B cell (primary cell): Measurements from ENCODE around the gene TRMT2A.

Source experiments
- EZH2 ChIP-seq: IDR thresholded peaks from 2 replicates; pipeline ENCODE4 v1.6.1; 2012; ENCODE audit warnings: borderline replicate concordance, low read depth, mild to moderate bottlenecking, moderate library complexity, low read length; ENCODE audit not compliant: insufficient read depth, poor library complexity, severe bottlenecking
- TF ChIP-seq, protein P1 (sequence below): fragments of 200-600 bp; IDR thresholded peaks from one replicate; pipeline ENCODE4 v1.8.0; 2022; ENCODE audit warnings: antibody characterized with exemption, mild to moderate bottlenecking

DNA sequence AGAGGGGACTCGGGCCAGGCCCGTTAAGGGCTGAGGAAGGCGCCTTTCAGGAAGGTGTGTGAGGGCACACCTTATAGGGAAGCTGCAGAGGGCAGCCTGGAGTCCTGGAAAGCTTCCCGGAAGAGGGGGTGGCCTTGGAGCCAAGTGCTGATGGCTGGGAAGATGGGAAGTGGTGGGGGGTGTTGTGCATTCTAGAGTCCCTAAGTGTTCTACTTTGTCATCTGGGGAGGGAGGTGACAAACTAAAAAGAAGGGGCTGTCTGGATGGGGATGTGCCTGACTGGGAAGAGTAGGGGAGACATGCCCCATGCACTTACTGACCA is 21.4 kb upstream of the TRMT2A start:
- TF ChIP-seq, protein P1, sequence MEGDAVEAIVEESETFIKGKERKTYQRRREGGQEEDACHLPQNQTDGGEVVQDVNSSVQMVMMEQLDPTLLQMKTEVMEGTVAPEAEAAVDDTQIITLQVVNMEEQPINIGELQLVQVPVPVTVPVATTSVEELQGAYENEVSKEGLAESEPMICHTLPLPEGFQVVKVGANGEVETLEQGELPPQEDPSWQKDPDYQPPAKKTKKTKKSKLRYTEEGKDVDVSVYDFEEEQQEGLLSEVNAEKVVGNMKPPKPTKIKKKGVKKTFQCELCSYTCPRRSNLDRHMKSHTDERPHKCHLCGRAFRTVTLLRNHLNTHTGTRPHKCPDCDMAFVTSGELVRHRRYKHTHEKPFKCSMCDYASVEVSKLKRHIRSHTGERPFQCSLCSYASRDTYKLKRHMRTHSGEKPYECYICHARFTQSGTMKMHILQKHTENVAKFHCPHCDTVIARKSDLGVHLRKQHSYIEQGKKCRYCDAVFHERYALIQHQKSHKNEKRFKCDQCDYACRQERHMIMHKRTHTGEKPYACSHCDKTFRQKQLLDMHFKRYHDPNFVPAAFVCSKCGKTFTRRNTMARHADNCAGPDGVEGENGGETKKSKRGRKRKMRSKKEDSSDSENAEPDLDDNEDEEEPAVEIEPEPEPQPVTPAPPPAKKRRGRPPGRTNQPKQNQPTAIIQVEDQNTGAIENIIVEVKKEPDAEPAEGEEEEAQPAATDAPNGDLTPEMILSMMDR: no peak
- no peak for TF ChIP-seq EZH2
